NB4 (cell line): ENCODE data around the gene NR0B2.

ENCODE experiments used
- CTCF ChIP-seq: IDR thresholded peaks from one replicate; pipeline ENCODE4 v1.5.1; 2012; ENCODE audit warnings: low read depth, low read length
- POLR2A ChIP-seq: IDR thresholded peaks from 2 replicates; pipeline ENCODE4 v1.6.1; 2011; ENCODE audit warnings: mild to moderate bottlenecking; ENCODE audit not compliant: insufficient read length; ENCODE audit errors: extremely low read depth

- TF ChIP-seq CTCF, result no peak
- TF ChIP-seq POLR2A, result no peak
These were observed 39.6 kb upstream of the NR0B2 start for GRCh38 chr1:26953374-26953773.
